ENCODE data around the gene WDPCP. TPM values are rescaled to one million over a fixed set of nuclear protein-coding genes. Genes with fewer than 3 reads are reported as not detected.

Gene WDPCP
- total and polyA plus RNA-seq, 2 donors from 2014 or later, result 2.7 to 15.1 TPM

GRCh38 chr2:63544017-63544627 is 44.2 kb downstream of the WDPCP start:
- H3K4me3 ChIP-seq (ENCODE audit: low read length in 3 of 3), result no peak overlapping the region
- no peaks in the 10 kb centered on the region for H3K4me1 ChIP-seq (ENCODE audit: control insufficient read depth in 2 of 3, insufficient read depth in 2 of 3, low read depth in 1 of 3, low read length in 3 of 3)
- DNase-seq (peak in 1 of 5 donors; percentile 4), FAIRE-seq (peak; percentile 84)
- H3K36me3 ChIP-seq (ENCODE audit: control insufficient read depth in 2 of 3, insufficient read depth in 3 of 3, low read length in 3 of 3), result no peaks in the 10 kb centered on the region
- intact Hi-C loops (cut with DNase I), result no loop called here
- H3K9me3 ChIP-seq (ENCODE audit: control insufficient read depth in 2 of 3, insufficient read depth in 1 of 3, low read length in 3 of 3), result no peaks in the 10 kb centered on the region
- no peak overlapping the region for H3K9ac ChIP-seq (ENCODE audit: low read length in 3 of 3)
- no peaks in the 10 kb centered on the region for H3K27me3 ChIP-seq (ENCODE audit: control insufficient read depth, insufficient read depth, low read length)
- no peak overlapping the region for H3K27ac ChIP-seq (ENCODE audit: low read depth in 2 of 2, low read length in 2 of 2)
- peak; percentile 28 for TF ChIP-seq CTCF (IDR thresholded peaks at IDR 0.05; ENCODE audit: borderline replicate concordance, extremely low read depth, insufficient read depth)

- no peaks in the 10 kb centered on the region for H3K36me3 ChIP-seq (ENCODE audit: control insufficient read depth in 2 of 3, insufficient read depth in 3 of 3, low read length in 3 of 3)
- no peak for TF ChIP-seq CTCF (IDR thresholded peaks at IDR 0.05; ENCODE audit: borderline replicate concordance, extremely low read depth, insufficient read depth)
- H3K9ac ChIP-seq (ENCODE audit: low read length in 3 of 3), result no peak overlapping the region
- H3K4me3 ChIP-seq (ENCODE audit: low read length in 3 of 3), result no peak overlapping the region
- FAIRE-seq (no peak), DNase-seq (no peak)
- intact Hi-C loops (cut with DNase I), result no loop called here
- H3K9me3 ChIP-seq (ENCODE audit: control insufficient read depth in 2 of 3, insufficient read depth in 1 of 3, low read length in 3 of 3), result no peaks in the 10 kb centered on the region
- H3K27ac ChIP-seq (ENCODE audit: low read depth in 2 of 2, low read length in 2 of 2), result no peak overlapping the region
- H3K4me1 ChIP-seq (ENCODE audit: control insufficient read depth in 2 of 3, insufficient read depth in 2 of 3, low read depth in 1 of 3, low read length in 3 of 3), result no peaks in the 10 kb centered on the region
- H3K27me3 ChIP-seq (ENCODE audit: control insufficient read depth, insufficient read depth, low read length), result no peaks in the 10 kb centered on the region
Measured at GRCh38 chr2:63539416-63540162, 48.7 kb downstream of the WDPCP start.

- no peak for FAIRE-seq
- Histone ChIP-seq H3K36me3 (ENCODE audit: control insufficient read depth in 2 of 3, insufficient read depth in 3 of 3, low read length in 3 of 3) (no peaks in the 10 kb centered on the region), H3K27ac (ENCODE audit: low read depth in 2 of 2, low read length in 2 of 2) (no peak overlapping the region), H3K4me3 (ENCODE audit: low read length in 3 of 3) (no peak overlapping the region), H3K9ac (ENCODE audit: low read length in 3 of 3) (no peak overlapping the region), H3K27me3 (ENCODE audit: control insufficient read depth, insufficient read depth, low read length) (no peaks in the 10 kb centered on the region), H3K9me3 (ENCODE audit: control insufficient read depth in 2 of 3, insufficient read depth in 1 of 3, low read length in 3 of 3) (no peaks in the 10 kb centered on the region), H3K4me1 (ENCODE audit: control insufficient read depth in 2 of 3, insufficient read depth in 2 of 3, low read depth in 1 of 3, low read length in 3 of 3) (no peaks in the 10 kb centered on the region)
- DNase-seq, result no peak
- intact Hi-C loops (cut with DNase I), result no loop called here
- TF ChIP-seq CTCF (IDR thresholded peaks at IDR 0.05; ENCODE audit: borderline replicate concordance, extremely low read depth, insufficient read depth), result no peak
Measured at GRCh38 chr2:63538390-63538789, 49.9 kb downstream of the WDPCP start.
